ENCODE measurements around the gene FBXL20. TPM values are rescaled to one million over a fixed set of nuclear protein-coding genes. Genes with fewer than 3 reads are reported as not detected.

Gene FBXL20
- total and polyA plus RNA-seq, 11 donors, result 3.1 to 21.9 (median 12.2) TPM

GRCh38 chr17:39318636-39319035 lies 82.8 kb downstream of the FBXL20 start:
- Histone ChIP-seq H3K4me1 (peaks cover 0 to 4% (median 0%) of the 10 kb centered on the region in 12 donors), H3K36me3 (peaks cover 0 to 11% (median 0%) of the 10 kb centered on the region in 9 donors), H3K9me3 (no peaks in the 10 kb centered on the region), H3K27me3 (no peaks in the 10 kb centered on the region), H3K27ac (peak overlapping the region in 1 of 12 donors; percentile 62), H3K4me3 (no peak overlapping the region)
- ATAC-seq (no peak), DNase-seq (no peak)
- TF ChIP-seq CTCF (IDR thresholded peaks at IDR 0.05), result no peak
- TF ChIP-seq POLR2A (IDR thresholded peaks at IDR 0.05), result no peak
- 92 to 97% (median 93%) methylated on average over 8 of the region's 8 CpGs for WGBS, 4 donors
- intact Hi-C loops (cut with DNase I), result no loop called here

GRCh38 chr17:39306509-39307212 lies 94.8 kb downstream of the FBXL20 start:
- TF ChIP-seq CTCF (IDR thresholded peaks at IDR 0.05) (no peak), POLR2A (IDR thresholded peaks at IDR 0.05) (no peak)
- WGBS, 4 donors, result 38 to 53% (median 45%) methylated on average over 3 of the region's 3 CpGs
- intact Hi-C loops (cut with DNase I), result loop anchor here in 1 of 10 donors (10.0 kb wide), 1 partner anchor 88 kb away; no protein-coding TSS in a partner anchor

GRCh38 chr17:39305978-39306377 lies 95.4 kb downstream of the FBXL20 start:
- peak overlapping the region in 4 of 12 donors; percentile 30 to 56 (median 32) for H3K27ac ChIP-seq
- DNase-seq, result no peak
- 48 to 64% (median 57%) methylated on average over 7 of the region's 7 CpGs for WGBS, 4 donors

More at GRCh38 chr17:39306509-39307212, 94.8 kb downstream of the FBXL20 start:
- Histone ChIP-seq H3K4me1 (peaks cover 0 to 20% (median 15%) of the 10 kb centered on the region in 12 donors), H3K9me3 (no peaks in the 10 kb centered on the region), H3K36me3 (peaks cover 0 to 27% (median 13%) of the 10 kb centered on the region in 9 donors), H3K27me3 (no peaks in the 10 kb centered on the region), H3K4me3 (no peak overlapping the region), H3K27ac (peak overlapping the region in 7 of 12 donors; percentile 7 to 56 (median 32))
- DNase-seq (no peak), ATAC-seq (no peak)

More at GRCh38 chr17:39305978-39306377, 95.4 kb downstream of the FBXL20 start:
- ATAC-seq, result no peak
- peaks cover 0 to 20% (median 15%) of the 10 kb centered on the region in 12 donors for H3K4me1 ChIP-seq
- no peaks in the 10 kb centered on the region for H3K27me3 ChIP-seq
- intact Hi-C loops (cut with DNase I), result loop anchor here in 1 of 10 donors (10.0 kb wide), 1 partner anchor 89 kb away; no protein-coding TSS in a partner anchor
- no peak overlapping the region for H3K4me3 ChIP-seq
- peaks cover 0 to 32% (median 20%) of the 10 kb centered on the region in 9 donors for H3K36me3 ChIP-seq
- no peaks in the 10 kb centered on the region for H3K9me3 ChIP-seq
- no peak for TF ChIP-seq POLR2A (IDR thresholded peaks at IDR 0.05)
- no peak for TF ChIP-seq CTCF (IDR thresholded peaks at IDR 0.05)
